Ovary (tissue), 3 donors: ENCODE data around the gene LHFPL6.

ENCODE experiments used
- POLR2A ChIP-seq: fragments of 450-650 bp; IDR thresholded peaks from one replicate; pipeline ENCODE4 v1.6.1; 2017; ENCODE audit warnings: antibody characterized with exemption, mild to moderate bottlenecking, moderate library complexity
- TF ChIP-seq, protein P1 (sequence below), 3 donors: fragments of 450-650 bp in 2 of 3; fragments of 200-600 bp in 1 of 3; IDR thresholded peaks; one replicate each; pipeline versions ENCODE4 v1.5.1 to v1.8.0; 2016 to 2022; ENCODE audit warnings: antibody characterized with exemption in 3 of 3, mild to moderate bottlenecking in 1 of 3
- donor health status: DM: no; HTN: no; CAD: no.

DNA sequence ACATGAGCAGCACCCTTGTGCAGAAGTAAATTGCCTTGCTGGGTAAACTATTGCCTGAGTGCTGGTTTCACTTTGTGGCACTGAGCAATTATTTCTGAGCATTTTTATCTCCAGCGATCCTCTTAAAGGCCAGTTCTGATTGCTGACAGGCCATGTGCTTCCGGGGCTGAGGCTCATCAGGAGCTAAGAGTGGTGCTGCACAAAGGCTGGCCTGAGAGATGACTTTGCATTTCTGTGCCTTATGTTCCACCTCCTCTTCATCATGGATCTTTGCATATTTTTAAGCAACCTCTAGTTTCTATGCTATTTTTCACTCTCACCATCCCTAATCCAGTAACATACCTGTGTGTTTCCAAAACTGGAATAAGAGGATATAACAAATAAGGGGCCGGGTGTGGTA, 34.9 kb upstream of the LHFPL6 start:
- no peak for TF ChIP-seq POLR2A
- TF ChIP-seq, protein P1, sequence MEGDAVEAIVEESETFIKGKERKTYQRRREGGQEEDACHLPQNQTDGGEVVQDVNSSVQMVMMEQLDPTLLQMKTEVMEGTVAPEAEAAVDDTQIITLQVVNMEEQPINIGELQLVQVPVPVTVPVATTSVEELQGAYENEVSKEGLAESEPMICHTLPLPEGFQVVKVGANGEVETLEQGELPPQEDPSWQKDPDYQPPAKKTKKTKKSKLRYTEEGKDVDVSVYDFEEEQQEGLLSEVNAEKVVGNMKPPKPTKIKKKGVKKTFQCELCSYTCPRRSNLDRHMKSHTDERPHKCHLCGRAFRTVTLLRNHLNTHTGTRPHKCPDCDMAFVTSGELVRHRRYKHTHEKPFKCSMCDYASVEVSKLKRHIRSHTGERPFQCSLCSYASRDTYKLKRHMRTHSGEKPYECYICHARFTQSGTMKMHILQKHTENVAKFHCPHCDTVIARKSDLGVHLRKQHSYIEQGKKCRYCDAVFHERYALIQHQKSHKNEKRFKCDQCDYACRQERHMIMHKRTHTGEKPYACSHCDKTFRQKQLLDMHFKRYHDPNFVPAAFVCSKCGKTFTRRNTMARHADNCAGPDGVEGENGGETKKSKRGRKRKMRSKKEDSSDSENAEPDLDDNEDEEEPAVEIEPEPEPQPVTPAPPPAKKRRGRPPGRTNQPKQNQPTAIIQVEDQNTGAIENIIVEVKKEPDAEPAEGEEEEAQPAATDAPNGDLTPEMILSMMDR (IDR thresholded peaks at IDR 0.05), result no peak
